ENCODE measurements around the gene SLC35E3. TPM values are rescaled to one million over a fixed set of nuclear protein-coding genes. Genes with fewer than 3 reads are reported as not detected.

Gene SLC35E3
- polyA plus RNA-seq, 1 experiment: 9.2 TPM

DNA sequence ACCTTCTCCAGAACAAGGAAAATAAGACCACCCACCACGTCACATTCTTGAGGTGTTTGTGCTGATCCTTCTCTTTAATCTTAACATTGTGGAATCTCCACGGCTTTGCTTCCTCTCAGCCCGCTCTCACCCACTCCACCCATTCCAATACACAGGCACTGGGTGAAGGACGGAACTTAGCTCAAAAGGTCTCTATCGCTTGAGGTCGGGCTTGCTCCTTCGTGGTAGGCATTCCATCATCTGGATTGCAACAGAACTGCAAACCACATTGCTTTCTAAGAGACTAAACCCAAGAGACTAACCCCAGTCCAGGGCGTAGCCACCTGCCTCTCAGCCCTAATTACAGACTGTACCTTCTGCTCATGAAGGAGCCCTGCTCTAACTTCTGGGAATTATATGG is 38.0 kb downstream of the SLC35E3 start:
- no peaks in the 10 kb centered on the region for H3K27me3 ChIP-seq (ENCODE audit: control insufficient read depth, insufficient read depth, low read length)
- no peak overlapping the region for H3K4me3 ChIP-seq (ENCODE audit: low read depth, low read length)
- POLR2A ChIA-PET: no interaction called here
- no peak for DNase-seq (ENCODE audit: low read depth, low spot score)
- no peaks in the 10 kb centered on the region for H3K9me3 ChIP-seq (ENCODE audit: control insufficient read depth, insufficient read depth, low read length)
- CTCF ChIA-PET: no interaction called here
- H3K27ac ChIP-seq (ENCODE audit: low read depth, low read length): no peak overlapping the region
- TF ChIP-seq, protein P1, sequence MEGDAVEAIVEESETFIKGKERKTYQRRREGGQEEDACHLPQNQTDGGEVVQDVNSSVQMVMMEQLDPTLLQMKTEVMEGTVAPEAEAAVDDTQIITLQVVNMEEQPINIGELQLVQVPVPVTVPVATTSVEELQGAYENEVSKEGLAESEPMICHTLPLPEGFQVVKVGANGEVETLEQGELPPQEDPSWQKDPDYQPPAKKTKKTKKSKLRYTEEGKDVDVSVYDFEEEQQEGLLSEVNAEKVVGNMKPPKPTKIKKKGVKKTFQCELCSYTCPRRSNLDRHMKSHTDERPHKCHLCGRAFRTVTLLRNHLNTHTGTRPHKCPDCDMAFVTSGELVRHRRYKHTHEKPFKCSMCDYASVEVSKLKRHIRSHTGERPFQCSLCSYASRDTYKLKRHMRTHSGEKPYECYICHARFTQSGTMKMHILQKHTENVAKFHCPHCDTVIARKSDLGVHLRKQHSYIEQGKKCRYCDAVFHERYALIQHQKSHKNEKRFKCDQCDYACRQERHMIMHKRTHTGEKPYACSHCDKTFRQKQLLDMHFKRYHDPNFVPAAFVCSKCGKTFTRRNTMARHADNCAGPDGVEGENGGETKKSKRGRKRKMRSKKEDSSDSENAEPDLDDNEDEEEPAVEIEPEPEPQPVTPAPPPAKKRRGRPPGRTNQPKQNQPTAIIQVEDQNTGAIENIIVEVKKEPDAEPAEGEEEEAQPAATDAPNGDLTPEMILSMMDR (IDR thresholded peaks at IDR 0.05; ENCODE audit: low read depth, low read length): no peak

DNA sequence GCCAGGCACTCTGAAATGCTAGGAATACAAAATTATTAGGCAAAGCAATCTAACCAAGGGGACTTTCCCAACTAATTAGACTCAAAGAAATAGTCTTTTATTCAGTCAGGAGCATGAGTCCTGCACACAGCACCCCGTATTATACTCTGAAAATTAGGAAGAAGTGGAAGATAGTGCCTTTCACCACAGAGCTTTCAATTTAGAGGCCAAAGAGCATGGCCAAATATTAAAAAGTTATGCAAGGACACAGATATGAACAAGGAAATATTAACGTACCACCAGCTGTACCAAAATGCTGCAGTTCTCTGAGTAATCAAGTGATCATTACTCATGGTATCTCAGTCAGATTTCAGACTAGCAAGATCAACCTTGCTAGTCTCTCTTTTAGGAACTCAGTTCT is 39.4 kb downstream of the SLC35E3 start:
- DNase-seq (ENCODE audit: low read depth, low spot score): no peak
- Histone ChIP-seq H3K27ac (ENCODE audit: low read depth, low read length) (no peak overlapping the region), H3K9me3 (ENCODE audit: control insufficient read depth, insufficient read depth, low read length) (no peaks in the 10 kb centered on the region), H3K4me3 (ENCODE audit: low read depth, low read length) (no peak overlapping the region), H3K27me3 (ENCODE audit: control insufficient read depth, insufficient read depth, low read length) (no peaks in the 10 kb centered on the region)
- POLR2A ChIA-PET: interaction anchor here (0.7 to 1.0 kb wide), 2 partner anchors 18 to 391 kb away, joined by 3 read pairs; no protein-coding TSS in a partner anchor
- TF ChIP-seq, protein P1 (IDR thresholded peaks at IDR 0.05; ENCODE audit: low read depth, low read length): no peak
- CTCF ChIA-PET: interaction anchor here (0.5 kb wide), 1 partner anchor 54 kb away, joined by 3 read pairs; no protein-coding TSS in a partner anchor

DNA sequence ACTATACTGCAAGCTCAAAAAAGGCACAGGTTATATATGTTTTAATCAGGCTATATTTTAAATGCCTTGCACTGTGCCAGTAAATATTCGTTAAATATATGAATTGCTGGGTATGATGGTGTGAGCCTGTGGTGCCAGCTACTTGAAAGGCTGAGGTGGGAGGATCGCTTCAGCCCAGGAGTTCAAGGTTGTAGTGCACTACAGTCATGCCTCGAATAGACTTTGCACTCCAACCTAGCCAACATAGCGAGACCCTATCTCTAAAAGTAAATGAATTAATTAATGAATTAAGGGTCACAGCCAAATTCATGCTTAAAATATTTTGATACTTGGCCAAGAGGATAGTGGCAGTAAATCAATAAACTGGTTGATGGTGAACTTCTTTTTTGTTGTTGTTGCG is 39.8 kb downstream of the SLC35E3 start:
- DNase-seq (ENCODE audit: low read depth, low spot score): no peak
- no peaks in the 10 kb centered on the region for H3K9me3 ChIP-seq (ENCODE audit: control insufficient read depth, insufficient read depth, low read length)
- H3K4me3 ChIP-seq (ENCODE audit: low read depth, low read length): no peak overlapping the region
- H3K27ac ChIP-seq (ENCODE audit: low read depth, low read length): no peak overlapping the region
- TF ChIP-seq, protein P1 (IDR thresholded peaks at IDR 0.05; ENCODE audit: low read depth, low read length): no peak
- POLR2A ChIA-PET: interaction anchor here (0.7 to 1.0 kb wide), 2 partner anchors 18 to 391 kb away, joined by 3 read pairs; no protein-coding TSS in a partner anchor
- CTCF ChIA-PET: interaction anchor here (0.5 to 0.6 kb wide), 2 partner anchors 54 to 357 kb away, joined by 3 to 6 read pairs; no protein-coding TSS in a partner anchor
- H3K27me3 ChIP-seq (ENCODE audit: control insufficient read depth, insufficient read depth, low read length): no peaks in the 10 kb centered on the region

DNA sequence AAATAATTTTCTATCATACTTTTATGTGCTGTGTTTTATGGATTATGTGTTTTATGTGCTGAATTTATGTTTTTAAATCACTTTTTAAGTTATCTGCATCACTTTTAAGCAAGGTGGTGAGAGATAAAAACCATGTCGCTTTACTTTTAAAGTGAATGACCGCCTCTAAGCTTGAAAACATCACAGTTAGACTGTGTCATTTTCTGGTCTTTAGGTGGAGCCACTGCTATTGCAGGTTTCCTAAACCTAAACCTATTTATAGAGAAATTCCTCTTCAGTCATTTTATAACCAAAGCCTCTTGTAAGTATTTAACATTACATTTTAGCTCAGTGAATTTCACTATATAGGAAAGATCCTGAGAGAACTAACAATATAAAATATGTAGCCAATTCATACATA is 41.0 kb downstream of the SLC35E3 start:
- POLR2A ChIA-PET: interaction anchor here (0.6 to 1.2 kb wide), 2 partner anchors 22 to 53 kb away, joined by 3 read pairs; no protein-coding TSS in a partner anchor
- no peak overlapping the region for H3K27ac ChIP-seq (ENCODE audit: low read depth, low read length)
- TF ChIP-seq, protein P1 (IDR thresholded peaks at IDR 0.05; ENCODE audit: low read depth, low read length): no peak
- H3K27me3 ChIP-seq (ENCODE audit: control insufficient read depth, insufficient read depth, low read length): no peaks in the 10 kb centered on the region
- H3K4me3 ChIP-seq (ENCODE audit: low read depth, low read length): no peak overlapping the region
- no peak for DNase-seq (ENCODE audit: low read depth, low spot score)
- H3K9me3 ChIP-seq (ENCODE audit: control insufficient read depth, insufficient read depth, low read length): no peaks in the 10 kb centered on the region
- CTCF ChIA-PET: interaction anchor here (0.6 to 1.0 kb wide), 2 partner anchors 20 to 22 kb away, joined by 3 read pairs; no protein-coding TSS in a partner anchor

DNA sequence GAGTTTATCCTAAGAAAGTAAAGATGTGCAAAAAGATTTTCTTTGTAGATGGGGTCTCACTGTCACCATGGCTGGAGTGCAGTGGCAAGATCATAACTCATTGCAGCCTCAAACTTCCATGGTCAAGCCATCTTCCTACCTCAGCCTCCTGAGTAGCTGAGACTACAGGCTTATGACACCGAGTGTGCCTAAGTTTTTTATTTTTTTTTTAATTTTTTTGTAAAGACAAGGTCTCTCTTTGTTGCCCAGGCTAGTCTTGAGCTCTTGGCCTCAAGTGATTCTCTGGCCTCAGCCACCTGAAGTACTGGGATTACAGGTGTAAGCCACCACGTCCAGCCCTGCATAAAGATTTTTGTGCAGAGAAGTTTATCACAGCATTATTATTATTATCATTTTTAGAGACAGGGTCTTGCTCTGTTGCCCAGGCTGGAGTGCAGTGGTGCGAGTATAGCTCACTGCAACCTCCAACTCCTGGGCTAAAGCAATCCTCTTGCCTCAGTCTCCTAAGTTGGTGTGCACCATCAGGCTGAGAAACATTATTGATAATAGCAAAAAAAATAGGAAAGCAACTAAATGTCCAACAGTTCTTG is 42.7 kb downstream of the SLC35E3 start:
- ChIA-PET CTCF (interaction anchor here (0.9 kb wide), 1 partner anchor 19 kb away, joined by 3 read pairs; the partner anchor contains the start of gene MDM2), POLR2A (no interaction called here)
- Histone ChIP-seq H3K9me3 (ENCODE audit: control insufficient read depth, insufficient read depth, low read length) (no peaks in the 10 kb centered on the region), H3K4me3 (ENCODE audit: low read depth, low read length) (no peak overlapping the region), H3K27me3 (ENCODE audit: control insufficient read depth, insufficient read depth, low read length) (no peaks in the 10 kb centered on the region), H3K27ac (ENCODE audit: low read depth, low read length) (no peak overlapping the region)
- DNase-seq (ENCODE audit: low read depth, low spot score): no peak
- TF ChIP-seq, protein P1 (IDR thresholded peaks at IDR 0.05; ENCODE audit: low read depth, low read length): no peak
